Esophagus squamous epithelium (tissue), 5 donors: ENCODE results near the gene ELOVL3. TPM values are rescaled to one million over a fixed set of nuclear protein-coding genes. Genes with fewer than 3 reads are reported as not detected.

Experiments used
- DNase-seq: peaks from one replicate; lab custom pipeline; 2025; lab: John Stamatoyannopoulos, UW
- H3K27ac ChIP-seq, 4 donors: fragments of 200-600 bp; sonication (generic); one replicate each; pipeline ENCODE4 v1.5.1; 2016 to 2019; ENCODE audit warnings: mild to moderate bottlenecking in 1 of 4
- H3K27me3 ChIP-seq, 4 donors: fragments of 200-600 bp; sonication (generic); 1 replicate in 3 of 4; 2 replicates in 1 of 4; pipeline versions ENCODE4 v1.5.1 to v1.6.0; 2017 to 2021; ENCODE audit warnings: antibody characterized with exemption in 1 of 4
- H3K36me3 ChIP-seq, 3 donors: fragments of 200-600 bp; sonication (generic); one replicate each; pipeline ENCODE4 v1.5.1; 2016 to 2019
- H3K4me1 ChIP-seq, 3 donors: fragments of 200-600 bp; sonication (generic); one replicate each; pipeline ENCODE4 v1.5.1; 2017 to 2019
- H3K4me3 ChIP-seq, 4 donors: fragments of 200-600 bp; sonication (generic); 1 replicate in 3 of 4; 2 replicates in 1 of 4; pipeline ENCODE4 v1.5.1; 2016 to 2019; ENCODE audit warnings: mild to moderate bottlenecking in 2 of 4, moderate library complexity in 1 of 4
- H3K9me3 ChIP-seq, 3 donors: fragments of 200-600 bp; sonication (generic); one replicate each; pipeline ENCODE4 v1.5.1; 2016 to 2019
- CTCF ChIP-seq, 6 experiments: fragments of 450-650 bp in 4 of 6; fragments of 200-600 bp in 2 of 6; sonication (generic) in 2 of 6; IDR thresholded peaks; one replicate each; pipeline ENCODE4 v1.5.1; 2016 to 2019; ENCODE audit warnings: antibody characterized with exemption in 6 of 6, mild to moderate bottlenecking in 4 of 6, moderate library complexity in 4 of 6
- POLR2A ChIP-seq, 4 donors: fragments of 450-650 bp; IDR thresholded peaks; one replicate each; pipeline ENCODE4 v1.6.1; 2017; ENCODE audit warnings: antibody characterized with exemption in 4 of 4, mild to moderate bottlenecking in 4 of 4, moderate library complexity in 3 of 4
- WGBS, 2 donors: methylation state at CpG; one replicate each; pipeline ENCODE4 v1.1.5; 2018; 5-methylcytosine and 5-hydroxymethylcytosine counted together
- intact Hi-C: fragments of 100-400 bp; cut with DNase I; formaldehyde crosslinking; loops from one replicate; pipeline ENCODE4 v1.15.0; 2022
- total RNA-seq, 4 donors: library from RNA; depleted of rRNA; stranded (reverse); fragments of >200 nt; gene quantifications; one replicate each; pipeline ENCODE4 v1.1.0, GENCODE V29; 2016
- donor health status: DM: yes; HTN: yes; CAD: no.

ELOVL3 gene
- total RNA-seq, 4 donors from 2014 or later = not detected

GRCh38 chr10:102236006-102236405 is 9.9 kb downstream of the ELOVL3 start:
- Histone ChIP-seq H3K27me3 (peaks cover 0 to 97% (median 7%) of the 10 kb centered on the region in 4 donors), H3K4me3 (no peak overlapping the region), H3K4me1 (peaks cover 15 to 27% (median 16%) of the 10 kb centered on the region in 3 donors), H3K9me3 (no peaks in the 10 kb centered on the region), H3K27ac (no peak overlapping the region), H3K36me3 (no peaks in the 10 kb centered on the region)
- 68 to 73% methylated on average over 7 to 8 of the region's 8 CpGs for WGBS, 2 donors
- intact Hi-C loops = no loop called here
- no peak for DNase-seq
- no peak for TF ChIP-seq CTCF (IDR thresholded peaks at IDR 0.05)
- TF ChIP-seq POLR2A (IDR thresholded peaks at IDR 0.05) = no peak

GRCh38 chr10:102237711-102238252 is 11.7 kb downstream of the ELOVL3 start:
- Histone ChIP-seq H3K4me3 (no peak overlapping the region), H3K27ac (no peak overlapping the region), H3K4me1 (peaks cover 10 to 32% (median 17%) of the 10 kb centered on the region in 3 donors), H3K9me3 (no peaks in the 10 kb centered on the region), H3K36me3 (no peaks in the 10 kb centered on the region), H3K27me3 (peaks cover 0 to 83% (median 0%) of the 10 kb centered on the region in 4 donors)
- intact Hi-C loops = no loop called here
- TF ChIP-seq CTCF (IDR thresholded peaks at IDR 0.05) (no peak), POLR2A (IDR thresholded peaks at IDR 0.05) (no peak)
- no peak for DNase-seq
- WGBS, 2 donors = 67 to 73% methylated on average over 3 to 4 of the region's 4 CpGs

DNA sequence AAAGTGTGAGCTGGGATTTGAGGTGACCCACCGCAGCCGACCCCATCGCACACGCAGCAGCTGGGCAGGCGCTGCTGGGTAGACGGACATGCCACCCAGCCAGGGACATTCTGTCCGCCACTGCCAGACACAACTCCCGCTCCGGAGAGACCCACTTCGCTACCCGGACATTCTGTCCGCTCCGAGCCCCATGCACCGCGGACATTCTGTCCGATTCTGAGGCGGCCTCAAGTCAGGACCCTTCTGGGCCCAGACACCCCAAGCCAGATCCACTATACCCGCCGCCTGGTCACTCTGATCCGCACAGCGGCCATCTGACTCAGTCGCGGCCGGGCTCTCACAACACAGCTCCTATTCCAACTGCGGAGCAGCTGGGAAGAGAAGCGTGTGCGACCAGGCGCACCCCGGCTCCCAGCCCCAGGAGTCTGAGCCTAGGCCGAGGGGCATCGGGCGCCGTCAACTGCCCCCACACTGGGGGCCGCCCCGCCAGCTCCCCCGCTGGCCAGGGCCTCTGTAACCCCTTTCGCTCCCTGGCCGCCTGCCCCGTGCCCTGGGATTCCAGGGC is 14.4 kb downstream of the ELOVL3 start:
- no peak for DNase-seq
- H3K27ac ChIP-seq = no peak overlapping the region
- peak overlapping the region; percentile 34 to 68 (median 56) for H3K4me3 ChIP-seq
- WGBS, 2 donors = 49 to 64% methylated on average over 13 to 30 of the region's 39 CpGs
- no peaks in the 10 kb centered on the region for H3K9me3 ChIP-seq
- no peaks in the 10 kb centered on the region for H3K36me3 ChIP-seq
- no peak for TF ChIP-seq POLR2A (IDR thresholded peaks at IDR 0.05)
- TF ChIP-seq CTCF (IDR thresholded peaks at IDR 0.05) = no peak
- H3K4me1 ChIP-seq = peaks cover 16 to 42% (median 17%) of the 10 kb centered on the region in 3 donors
- intact Hi-C loops = no loop called here
- H3K27me3 ChIP-seq = peaks cover 0 to 56% (median 0%) of the 10 kb centered on the region in 4 donors

DNA sequence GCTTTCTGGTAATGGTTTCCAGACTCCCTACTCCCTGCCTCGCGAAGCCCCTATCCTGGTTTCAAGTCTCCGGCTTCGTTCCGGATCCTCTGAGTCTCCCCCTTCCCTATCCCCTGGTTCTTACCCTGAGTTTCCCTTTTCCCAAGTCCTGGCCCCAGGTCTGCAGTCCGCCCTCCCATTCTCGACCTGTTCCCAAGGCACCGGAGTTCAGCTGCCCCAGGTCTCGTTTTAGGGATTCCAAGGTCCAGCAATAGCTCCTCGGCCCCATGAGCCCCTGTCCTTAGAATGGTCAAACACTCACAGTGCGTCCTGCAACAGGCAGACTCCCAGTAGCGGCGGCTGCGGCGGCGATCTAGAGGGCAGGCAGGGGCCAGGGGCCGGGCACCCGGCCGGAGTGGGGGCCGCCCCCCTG is 14.9 kb downstream of the ELOVL3 start:
- Histone ChIP-seq H3K4me1 (peaks cover 16 to 39% (median 17%) of the 10 kb centered on the region in 3 donors), H3K36me3 (no peaks in the 10 kb centered on the region), H3K27ac (no peak overlapping the region), H3K4me3 (peak overlapping the region; percentile 34 to 68 (median 56)), H3K27me3 (peaks cover 0 to 52% (median 0%) of the 10 kb centered on the region in 4 donors), H3K9me3 (no peaks in the 10 kb centered on the region)
- TF ChIP-seq CTCF (IDR thresholded peaks at IDR 0.05) (no peak), POLR2A (IDR thresholded peaks at IDR 0.05) (no peak)
- WGBS, 2 donors = 2 to 9% methylated on average over 7 to 13 of the region's 20 CpGs
- DNase-seq = no peak
- intact Hi-C loops = no loop called here

DNA sequence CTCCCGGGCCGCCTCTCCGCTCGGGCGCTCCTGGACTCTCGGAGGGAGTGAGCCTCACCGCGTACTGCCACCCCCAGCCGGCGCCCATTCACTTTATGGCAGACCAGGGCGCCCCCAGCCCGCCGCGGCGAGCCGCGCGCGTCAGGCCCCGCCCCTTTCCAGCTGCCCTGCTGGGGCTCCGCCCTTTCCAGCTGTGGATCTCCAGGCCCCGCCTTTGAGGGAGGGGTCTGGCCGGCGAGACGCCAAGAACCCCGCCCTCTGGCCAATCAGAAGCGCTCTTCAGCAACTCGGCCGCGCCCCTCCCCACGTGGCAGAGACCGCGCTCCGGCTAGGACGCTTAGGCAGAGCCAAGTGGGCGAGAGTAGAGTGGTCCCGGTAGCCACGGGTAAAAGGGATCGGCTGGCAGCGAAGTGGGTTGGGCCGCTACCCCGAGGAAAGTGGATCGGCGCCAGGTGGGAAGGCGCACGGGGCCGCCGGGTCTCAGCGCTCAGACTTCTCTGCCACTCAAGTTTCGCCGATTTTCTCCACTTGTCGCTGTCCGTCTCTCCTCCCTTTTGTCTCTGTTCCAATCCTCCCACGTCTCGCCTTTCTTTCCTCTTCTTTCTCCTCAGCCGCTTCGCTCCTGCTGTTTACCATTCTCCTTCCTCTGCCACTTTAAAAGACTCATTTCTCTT is 15.5 kb downstream of the ELOVL3 start, which contains the start of gene PITX3:
Gene PITX3, minus strand, starts transcription at position 69 of the 674 bp plus-strand sequence. CDS start 9,432 bp downstream, outside the sequence.
- Histone ChIP-seq H3K4me3 (peak within 1 kb of the TSS; percentile 34 to 68 (median 56)), H3K36me3 (no peaks in the 10 kb centered on the region), H3K27ac (peak within 1 kb of the TSS in 1 of 4 donors; percentile 29), H3K27me3 (peaks cover 0 to 47% (median 0%) of the 10 kb centered on the region in 4 donors), H3K9me3 (no peaks in the 10 kb centered on the region), H3K4me1 (peaks cover 20 to 44% (median 21%) of the 10 kb centered on the region in 3 donors)
- DNase-seq = peak; percentile 33
- intact Hi-C loops = no loop called here
- WGBS, 2 donors = 1 to 3% methylated on average over 20 to 27 of the region's 57 CpGs
- TF ChIP-seq CTCF (IDR thresholded peaks at IDR 0.05) = no peak
- no peak for TF ChIP-seq POLR2A (IDR thresholded peaks at IDR 0.05)
